HG03457 (cell line): ENCODE results near the gene CFAP99.
"Not testable (repeated sequence)": the region's sequence is repeated elsewhere in the genome, so short reads cannot be mapped to it uniquely, and the experiment has no call there.

Source experiments
- ATAC-seq: cut with Tn5 transposase; IDR thresholded peaks from one replicate; pipeline ENCODE4 v1.9.1; 2021; ENCODE audit warnings: moderate number of reproducible peaks; ENCODE audit not compliant: unreplicated experiment

Gene CFAP99

GRCh38 chr4:2418650-2419571 is at the start of gene CFAP99:
CFAP99 (plus strand) TSS chr4:2418955.
- peak; percentile 89 for ATAC-seq

- no peak for ATAC-seq
Measured at GRCh38 chr4:2370597-2371320, 48.0 kb upstream of the CFAP99 start.

GRCh38 chr4:2371765-2372487 is 46.8 kb upstream of the CFAP99 start:
- no peak for ATAC-seq

- no peak for ATAC-seq
Measured at GRCh38 chr4:2372488-2373030, 46.2 kb upstream of the CFAP99 start.

GRCh38 chr4:2373532-2373931 is 45.2 kb upstream of the CFAP99 start:
- no peak for ATAC-seq

GRCh38 chr4:2375427-2375826 is 43.3 kb upstream of the CFAP99 start:
- no peak for ATAC-seq

- no peak for ATAC-seq
Measured at GRCh38 chr4:2377241-2377640, 41.5 kb upstream of the CFAP99 start.

GRCh38 chr4:2378401-2378800 is 40.4 kb upstream of the CFAP99 start:
- ATAC-seq = no peak

GRCh38 chr4:2378898-2379297 is 39.9 kb upstream of the CFAP99 start:
- no peak for ATAC-seq

- ATAC-seq = not testable (repeated sequence)
Measured at GRCh38 chr4:2380589-2380988, 38.2 kb upstream of the CFAP99 start.

- not testable (repeated sequence) for ATAC-seq
Measured at GRCh38 chr4:2382769-2383202, 36.0 kb upstream of the CFAP99 start.

GRCh38 chr4:2383220-2383631 is 35.5 kb upstream of the CFAP99 start:
- ATAC-seq = not testable (repeated sequence)

- ATAC-seq = no peak
Measured at GRCh38 chr4:2383760-2384159, 35.0 kb upstream of the CFAP99 start.

GRCh38 chr4:2384245-2384644 is 34.5 kb upstream of the CFAP99 start:
- no peak for ATAC-seq

- no peak for ATAC-seq
Measured at GRCh38 chr4:2385516-2385915, 33.2 kb upstream of the CFAP99 start.

- no peak for ATAC-seq
Measured at GRCh38 chr4:2386717-2387116, 32.0 kb upstream of the CFAP99 start.

- no peak for ATAC-seq
Measured at GRCh38 chr4:2387218-2387617, 31.5 kb upstream of the CFAP99 start.

- no peak for ATAC-seq
Measured at GRCh38 chr4:2387829-2388228, 30.9 kb upstream of the CFAP99 start.

GRCh38 chr4:2388429-2389182 is 30.1 kb upstream of the CFAP99 start:
- ATAC-seq = no peak

GRCh38 chr4:2389691-2390090 is 29.1 kb upstream of the CFAP99 start:
- ATAC-seq = no peak
